NB4 (cell line): ENCODE measurements around the gene REL.

ENCODE experiments used
- CTCF ChIP-seq: IDR thresholded peaks from one replicate; pipeline ENCODE4 v1.5.1; 2012; ENCODE audit warnings: low read depth, low read length
- POLR2A ChIP-seq: IDR thresholded peaks from 2 replicates; pipeline ENCODE4 v1.6.1; 2011; ENCODE audit warnings: mild to moderate bottlenecking; ENCODE audit not compliant: insufficient read length; ENCODE audit errors: extremely low read depth
- TF ChIP-seq, protein P1 (sequence below): IDR thresholded peaks from 2 replicates; pipeline ENCODE4 v1.6.1; 2011; ENCODE audit warnings: low read depth, low read length

- no peak for TF ChIP-seq CTCF
- TF ChIP-seq, protein P1, sequence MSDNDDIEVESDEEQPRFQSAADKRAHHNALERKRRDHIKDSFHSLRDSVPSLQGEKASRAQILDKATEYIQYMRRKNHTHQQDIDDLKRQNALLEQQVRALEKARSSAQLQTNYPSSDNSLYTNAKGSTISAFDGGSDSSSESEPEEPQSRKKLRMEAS = no peak
- TF ChIP-seq POLR2A = no peak
These were observed 79.3 kb downstream of the REL start for GRCh38 chr2:60960706-60961105.
